Activated naive CD8-positive, alpha-beta T cell treated with anti-CD3 and anti-CD28 coated beads, Interleukin-2, amount 50 U/mL, for 24 hours (primary cell): ENCODE measurements around the gene STXBP3.

Experiments
- ATAC-seq: fragments of 150-1000 bp; cut with Tn5 transposase; one replicate; pipeline ENCODE4 v1.10.0; 2021
- DNase-seq: peaks from one replicate; pipeline ENCODE4 v3.0.0; 2021
- H3K27ac Mint-ChIP-seq: one replicate; pipeline ENCODE4 v1.8.0; 2021; ENCODE audit warnings: mild to moderate bottlenecking, mixed read lengths
- H3K27me3 Mint-ChIP-seq: one replicate; pipeline ENCODE4 v1.8.0; 2021; ENCODE audit warnings: mixed read lengths
- H3K36me3 Mint-ChIP-seq: one replicate; pipeline ENCODE4 v1.8.0; 2021; ENCODE audit warnings: low read depth, mixed read lengths
- H3K4me1 Mint-ChIP-seq: one replicate; pipeline ENCODE4 v1.8.0; 2021; ENCODE audit warnings: mixed read lengths
- H3K4me3 Mint-ChIP-seq: one replicate; pipeline ENCODE4 v1.8.0; 2021; ENCODE audit warnings: mild to moderate bottlenecking, moderate library complexity, mixed read lengths
- H3K9me3 Mint-ChIP-seq: one replicate; pipeline ENCODE4 v1.8.0; 2021; ENCODE audit warnings: mixed read lengths

Gene STXBP3

DNA sequence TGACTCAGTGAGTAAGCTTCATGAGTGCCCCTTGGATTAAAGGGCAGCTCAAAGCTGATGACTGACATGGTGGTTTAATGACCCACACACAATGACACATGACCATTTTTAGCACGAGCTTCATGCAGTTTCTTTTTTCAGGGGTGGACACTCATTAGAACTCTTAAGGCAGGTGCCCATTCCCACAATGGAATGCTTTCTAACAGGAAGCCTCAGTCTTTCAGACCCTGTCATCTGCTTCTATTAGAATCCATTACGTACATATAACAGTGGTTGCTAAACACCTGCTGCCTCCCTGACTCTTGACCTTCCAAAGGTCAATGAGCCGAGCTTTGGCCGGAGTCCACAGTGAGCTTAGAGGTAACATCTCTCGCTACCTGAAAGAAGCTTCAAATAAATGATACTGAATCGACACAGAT lies 83.0 kb downstream of the STXBP3 start:
- DNase-seq (no peak), ATAC-seq (no peak)
- H3K36me3 Mint-ChIP-seq, result no peaks in the 10 kb centered on the region
- no peak overlapping the region for H3K27ac Mint-ChIP-seq
- H3K4me3 Mint-ChIP-seq, result no peak overlapping the region
- H3K9me3 Mint-ChIP-seq, result no peaks in the 10 kb centered on the region
- H3K27me3 Mint-ChIP-seq, result no peaks in the 10 kb centered on the region
- no peaks in the 10 kb centered on the region for H3K4me1 Mint-ChIP-seq

- H3K9me3 Mint-ChIP-seq, result no peaks in the 10 kb centered on the region
- no peaks in the 10 kb centered on the region for H3K27me3 Mint-ChIP-seq
- H3K4me3 Mint-ChIP-seq, result no peak overlapping the region
- DNase-seq (no peak), ATAC-seq (no peak)
- no peak overlapping the region for H3K27ac Mint-ChIP-seq
- no peaks in the 10 kb centered on the region for H3K36me3 Mint-ChIP-seq
- no peaks in the 10 kb centered on the region for H3K4me1 Mint-ChIP-seq
Observed at GRCh38 chr1:108830119-108831008, 83.9 kb downstream of the STXBP3 start.

DNA sequence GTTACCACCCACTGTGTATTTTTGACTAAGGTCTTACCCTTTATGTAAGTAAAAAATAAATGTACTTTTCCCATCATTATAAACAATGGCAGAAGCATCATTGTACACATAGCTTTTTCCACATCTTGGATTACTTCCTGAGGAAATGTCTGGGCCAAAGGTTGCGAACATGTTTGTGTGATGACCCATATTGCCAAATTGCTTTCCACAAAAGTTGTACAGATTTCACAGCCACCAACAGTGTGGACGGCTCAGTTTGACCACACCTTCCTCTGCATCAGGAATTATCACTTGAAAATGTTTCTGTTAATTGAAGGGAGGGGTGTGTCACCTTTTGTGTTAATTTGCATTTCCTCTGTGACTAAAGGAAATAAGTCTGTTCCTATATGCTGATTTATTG lies 84.8 kb downstream of the STXBP3 start:
- H3K9me3 Mint-ChIP-seq, result no peaks in the 10 kb centered on the region
- H3K27me3 Mint-ChIP-seq, result no peaks in the 10 kb centered on the region
- no peaks in the 10 kb centered on the region for H3K36me3 Mint-ChIP-seq
- no peak overlapping the region for H3K4me3 Mint-ChIP-seq
- no peaks in the 10 kb centered on the region for H3K4me1 Mint-ChIP-seq
- no peak for DNase-seq
- ATAC-seq, result no peak
- no peak overlapping the region for H3K27ac Mint-ChIP-seq

DNA sequence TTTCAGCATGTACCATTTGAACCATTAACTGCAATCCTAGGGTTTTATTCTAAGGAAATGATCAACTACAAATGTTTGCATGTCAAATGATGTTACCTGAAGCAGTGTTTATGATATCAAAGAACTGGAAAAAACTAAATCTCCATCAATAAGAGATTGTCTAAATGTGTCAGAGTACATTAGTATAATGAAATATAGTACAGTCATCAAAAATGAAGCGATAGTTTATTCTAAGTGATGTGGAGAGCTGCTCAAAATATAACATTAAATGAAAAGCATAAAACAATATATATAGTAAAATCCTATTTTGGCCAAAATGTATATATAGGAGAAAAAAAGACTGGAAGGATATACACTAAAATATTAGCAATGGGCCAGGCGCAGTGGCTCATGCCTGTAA lies 86.5 kb downstream of the STXBP3 start:
- H3K4me3 Mint-ChIP-seq, result no peak overlapping the region
- H3K36me3 Mint-ChIP-seq, result no peaks in the 10 kb centered on the region
- H3K27me3 Mint-ChIP-seq, result no peaks in the 10 kb centered on the region
- ATAC-seq (no peak), DNase-seq (no peak)
- no peaks in the 10 kb centered on the region for H3K9me3 Mint-ChIP-seq
- no peak overlapping the region for H3K27ac Mint-ChIP-seq
- H3K4me1 Mint-ChIP-seq, result no peaks in the 10 kb centered on the region

DNA sequence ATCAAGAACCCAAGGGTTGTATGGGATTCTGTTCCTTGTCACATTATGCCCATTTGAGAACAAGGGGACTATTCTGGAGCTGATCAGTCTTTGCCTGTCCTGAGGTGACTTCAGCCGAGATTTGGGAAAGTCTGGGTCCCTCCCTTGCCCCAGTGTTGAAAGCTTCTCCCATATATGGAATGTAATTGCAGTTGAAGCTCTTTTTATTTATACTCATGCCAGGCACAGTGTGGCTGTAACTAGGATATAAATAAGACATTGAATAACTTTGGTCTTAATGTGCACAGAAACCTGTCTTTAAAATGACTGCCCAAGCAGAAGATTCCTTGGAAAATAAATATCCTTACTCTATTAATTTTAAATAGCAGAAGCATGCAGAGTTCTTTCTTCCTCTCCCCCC lies 95.2 kb downstream of the STXBP3 start:
- H3K36me3 Mint-ChIP-seq, result no peaks in the 10 kb centered on the region
- H3K4me3 Mint-ChIP-seq, result no peak overlapping the region
- H3K27ac Mint-ChIP-seq, result no peak overlapping the region
- peaks cover 3% of the 10 kb centered on the region for H3K9me3 Mint-ChIP-seq
- no peak for DNase-seq
- H3K27me3 Mint-ChIP-seq, result peaks cover 2% of the 10 kb centered on the region
- no peak for ATAC-seq
- no peaks in the 10 kb centered on the region for H3K4me1 Mint-ChIP-seq

GRCh38 chr1:108842525-108843181 lies 96.2 kb downstream of the STXBP3 start:
- no peak overlapping the region for H3K4me3 Mint-ChIP-seq
- no peaks in the 10 kb centered on the region for H3K36me3 Mint-ChIP-seq
- H3K27me3 Mint-ChIP-seq, result peaks cover 2% of the 10 kb centered on the region
- H3K4me1 Mint-ChIP-seq, result no peaks in the 10 kb centered on the region
- peaks cover 3% of the 10 kb centered on the region for H3K9me3 Mint-ChIP-seq
- ATAC-seq (no peak), DNase-seq (no peak)
- H3K27ac Mint-ChIP-seq, result no peak overlapping the region

- Mint-ChIP-seq H3K27ac (no peak overlapping the region), H3K36me3 (no peaks in the 10 kb centered on the region), H3K4me1 (no peaks in the 10 kb centered on the region), H3K9me3 (peaks cover under 1% of the 10 kb centered on the region), H3K4me3 (no peak overlapping the region), H3K27me3 (peaks cover 2% of the 10 kb centered on the region)
- DNase-seq, result no peak
- ATAC-seq, result no peak
Observed at GRCh38 chr1:108843390-108844137, 97.1 kb downstream of the STXBP3 start.

GRCh38 chr1:108845446-108845845 lies 99.0 kb downstream of the STXBP3 start:
- H3K4me1 Mint-ChIP-seq, result no peaks in the 10 kb centered on the region
- peaks cover 2% of the 10 kb centered on the region for H3K27me3 Mint-ChIP-seq
- H3K27ac Mint-ChIP-seq, result no peak overlapping the region
- H3K4me3 Mint-ChIP-seq, result no peak overlapping the region
- no peak for DNase-seq
- no peaks in the 10 kb centered on the region for H3K9me3 Mint-ChIP-seq
- H3K36me3 Mint-ChIP-seq, result no peaks in the 10 kb centered on the region
- no peak for ATAC-seq

DNA sequence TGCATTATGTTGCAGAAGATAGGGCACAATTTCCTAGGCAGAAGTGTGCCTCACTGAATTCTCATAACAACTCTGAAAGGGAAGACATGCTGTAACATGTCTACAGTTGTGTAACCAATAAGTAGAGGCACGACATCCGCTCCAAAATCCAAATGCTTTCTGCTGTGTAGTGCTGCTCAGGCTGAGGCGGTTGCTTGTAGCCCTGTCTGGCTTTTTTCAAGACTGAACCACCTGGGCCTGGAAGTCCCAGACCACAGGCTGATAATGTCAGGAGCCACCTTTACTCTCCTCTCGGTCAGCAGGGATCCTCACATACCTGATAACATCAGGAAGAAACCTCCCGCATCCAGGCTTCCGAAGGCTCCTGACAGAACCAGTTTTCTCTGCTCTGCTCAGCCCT lies 99.5 kb downstream of the STXBP3 start:
- Mint-ChIP-seq H3K4me3 (no peak overlapping the region), H3K27me3 (peaks cover 2% of the 10 kb centered on the region), H3K9me3 (no peaks in the 10 kb centered on the region), H3K27ac (no peak overlapping the region), H3K36me3 (no peaks in the 10 kb centered on the region), H3K4me1 (no peaks in the 10 kb centered on the region)
- no peak for DNase-seq
- no peak for ATAC-seq

DNA sequence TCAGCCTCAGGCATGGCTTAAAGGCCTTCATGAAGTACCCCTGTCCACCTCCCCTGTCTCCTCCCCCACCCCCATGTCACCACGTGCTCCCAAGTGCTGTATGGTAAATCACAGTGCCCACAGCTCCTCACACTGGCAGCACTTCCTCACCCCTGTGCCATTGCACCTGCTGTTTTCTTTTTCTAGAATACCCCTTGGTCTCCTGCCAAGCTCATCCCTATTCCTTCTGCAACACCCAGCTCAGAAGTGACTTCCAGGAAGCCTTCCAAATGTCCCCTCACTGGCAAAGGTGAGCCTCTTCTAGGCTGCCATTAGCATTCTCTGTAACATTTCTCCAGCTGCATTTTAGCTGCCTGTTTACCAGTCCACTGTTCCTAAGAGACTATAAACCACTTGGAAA lies 101.0 kb downstream of the STXBP3 start:
- H3K4me3 Mint-ChIP-seq, result no peak overlapping the region

DNA sequence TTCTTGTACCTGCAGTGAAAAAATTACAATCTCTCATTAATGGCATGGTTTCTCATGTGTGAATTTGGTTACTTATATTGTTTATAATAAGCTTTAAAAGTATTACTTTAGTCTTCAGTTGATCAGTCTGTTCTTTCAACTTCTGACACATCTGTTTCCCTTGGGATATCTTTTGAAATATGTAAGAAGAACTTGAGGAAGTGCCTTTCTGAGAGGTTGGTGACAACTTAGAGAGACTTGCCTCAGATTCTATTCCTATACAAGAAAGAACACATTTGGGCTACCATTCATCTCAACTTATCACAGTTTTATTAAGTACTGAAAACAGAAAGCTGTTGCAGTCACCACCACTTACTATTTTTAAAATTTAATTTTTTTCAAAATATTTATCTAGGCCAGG lies 102.3 kb downstream of the STXBP3 start:
- no peaks in the 10 kb centered on the region for H3K36me3 Mint-ChIP-seq
- DNase-seq, result no peak
- ATAC-seq, result no peak

More for the DNA sequence above, 101.0 kb downstream of the STXBP3 start:
- no peaks in the 10 kb centered on the region for H3K4me1 Mint-ChIP-seq
- no peak overlapping the region for H3K27ac Mint-ChIP-seq
- H3K27me3 Mint-ChIP-seq, result peaks cover 3% of the 10 kb centered on the region
- H3K36me3 Mint-ChIP-seq, result no peaks in the 10 kb centered on the region
- no peaks in the 10 kb centered on the region for H3K9me3 Mint-ChIP-seq
- ATAC-seq, result no peak
- DNase-seq, result no peak

GRCh38 chr1:108850929-108851328 lies 104.5 kb downstream of the STXBP3 start:
- DNase-seq, result no peak
- H3K4me3 Mint-ChIP-seq, result no peak overlapping the region
- H3K27me3 Mint-ChIP-seq, result peaks cover 11% of the 10 kb centered on the region
- no peak for ATAC-seq
- H3K4me1 Mint-ChIP-seq, result peaks cover 2% of the 10 kb centered on the region
- no peak overlapping the region for H3K27ac Mint-ChIP-seq
- no peaks in the 10 kb centered on the region for H3K36me3 Mint-ChIP-seq
- H3K9me3 Mint-ChIP-seq, result no peaks in the 10 kb centered on the region

More for the DNA sequence above, 102.3 kb downstream of the STXBP3 start:
- H3K27ac Mint-ChIP-seq, result no peak overlapping the region
- H3K27me3 Mint-ChIP-seq, result peaks cover 6% of the 10 kb centered on the region
- H3K4me1 Mint-ChIP-seq, result peaks cover 2% of the 10 kb centered on the region
- H3K9me3 Mint-ChIP-seq, result no peaks in the 10 kb centered on the region
- no peak overlapping the region for H3K4me3 Mint-ChIP-seq

GRCh38 chr1:108851567-108851966 lies 105.1 kb downstream of the STXBP3 start:
- H3K4me1 Mint-ChIP-seq, result peaks cover 2% of the 10 kb centered on the region
- H3K36me3 Mint-ChIP-seq, result no peaks in the 10 kb centered on the region
- peaks cover 12% of the 10 kb centered on the region for H3K27me3 Mint-ChIP-seq
- no peak overlapping the region for H3K27ac Mint-ChIP-seq
- no peak for DNase-seq
- H3K9me3 Mint-ChIP-seq, result no peaks in the 10 kb centered on the region
- ATAC-seq, result no peak
- no peak overlapping the region for H3K4me3 Mint-ChIP-seq

DNA sequence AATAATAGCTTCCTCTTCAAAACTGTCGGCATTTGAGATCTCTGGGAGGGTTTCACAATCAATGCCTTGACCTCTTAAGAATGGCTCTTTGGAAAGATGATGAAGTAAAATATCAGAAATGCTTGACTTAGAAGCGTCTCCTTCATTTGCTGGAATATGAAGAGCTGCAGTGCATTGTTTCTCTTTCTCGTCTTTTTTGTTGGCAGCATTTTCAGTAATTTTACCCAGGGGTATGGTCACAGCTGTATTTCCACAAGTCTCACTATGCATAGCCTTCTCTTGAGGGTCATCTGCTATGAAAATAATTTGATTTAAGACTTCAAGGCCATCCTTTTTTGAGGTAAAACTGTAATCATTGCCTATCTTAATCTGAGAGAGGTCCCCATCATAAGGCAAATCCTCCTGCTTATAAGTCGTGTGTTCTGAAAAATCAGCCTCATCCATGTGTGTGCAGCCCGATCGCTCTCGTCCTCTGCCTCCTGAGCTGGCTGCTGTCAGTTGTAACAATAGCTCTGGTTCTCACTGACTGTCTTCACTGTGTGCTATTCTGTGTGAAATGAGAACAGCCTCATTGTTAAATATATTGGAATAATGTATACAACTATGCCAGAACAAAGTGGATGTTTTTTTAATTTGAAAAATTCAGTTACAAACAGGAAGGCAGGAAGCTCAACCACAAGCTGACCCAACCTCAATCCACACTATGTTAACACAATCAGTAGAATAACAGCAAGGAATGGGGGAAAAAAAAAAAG lies 105.9 kb downstream of the STXBP3 start:
- no peak overlapping the region for H3K4me3 Mint-ChIP-seq
- no peak overlapping the region for H3K27ac Mint-ChIP-seq

More for the DNA sequence above, 105.9 kb downstream of the STXBP3 start:
- H3K36me3 Mint-ChIP-seq, result no peaks in the 10 kb centered on the region
- DNase-seq (no peak), ATAC-seq (no peak)
- H3K4me1 Mint-ChIP-seq, result peaks cover 2% of the 10 kb centered on the region
- H3K27me3 Mint-ChIP-seq, result peaks cover 13% of the 10 kb centered on the region
- no peaks in the 10 kb centered on the region for H3K9me3 Mint-ChIP-seq
